ENCODE measurements around the gene TOLLIP.

Gene TOLLIP

GRCh38 chr11:1340111-1340510 lies 30.7 kb upstream of the TOLLIP start (continued):
- TF ChIP-seq ZNF362 (tag by site-specific recombination; IDR thresholded peaks at IDR 0.05) (no peak), BCL6B (tag by site-specific recombination; IDR thresholded peaks at IDR 0.05) (no peak), REST (tag by site-specific recombination; IDR thresholded peaks at IDR 0.05) (no peak), ZNF585B (tag by site-specific recombination; IDR thresholded peaks at IDR 0.05) (no peak), YY1 (tag by site-specific recombination; IDR thresholded peaks at IDR 0.05) (no peak), ZNF2 (tag by site-specific recombination; IDR thresholded peaks at IDR 0.05) (no peak)

- ChIA-PET CTCF (no interaction called here), POLR2A (no interaction called here)
- H3K4me3 ChIP-seq (ENCODE audit: low read depth, low read length): no peak overlapping the region
- H3K4me1 ChIP-seq (ENCODE audit: control insufficient read depth, insufficient read depth, low read length): no peaks in the 10 kb centered on the region
- H3K27ac ChIP-seq (ENCODE audit: extremely low read depth, low read depth, low read length): no peak overlapping the region
- H3K36me3 ChIP-seq (ENCODE audit: control insufficient read depth in 2 of 2, insufficient read depth in 1 of 2, low read length in 2 of 2): no peaks in the 10 kb centered on the region
- no peaks in the 10 kb centered on the region for H3K9me3 ChIP-seq (ENCODE audit: control insufficient read depth, insufficient read depth, low read depth, low read length)
- TF ChIP-seq SP7 (tag by site-specific recombination; IDR thresholded peaks at IDR 0.05) (no peak), KLF7 (tag by site-specific recombination; IDR thresholded peaks at IDR 0.05; ENCODE audit: borderline replicate concordance) (no peak), PRDM1 (tag by site-specific recombination; IDR thresholded peaks at IDR 0.05) (peak; percentile 74), MYNN (tag by site-specific recombination; IDR thresholded peaks at IDR 0.05; ENCODE audit: borderline replicate concordance) (no peak), ZNF362 (tag by site-specific recombination; IDR thresholded peaks at IDR 0.05) (no peak)
These were observed 29.7 kb upstream of the TOLLIP start for GRCh38 chr11:1339066-1339675.

- Histone ChIP-seq H3K4me1 (ENCODE audit: control insufficient read depth, insufficient read depth, low read length) (no peaks in the 10 kb centered on the region), H3K9me3 (ENCODE audit: control insufficient read depth, insufficient read depth, low read depth, low read length) (no peaks in the 10 kb centered on the region), H3K27ac (ENCODE audit: extremely low read depth, low read depth, low read length) (no peak overlapping the region), H3K36me3 (ENCODE audit: control insufficient read depth in 2 of 2, insufficient read depth in 1 of 2, low read length in 2 of 2) (no peaks in the 10 kb centered on the region), H3K4me3 (ENCODE audit: low read depth, low read length) (no peak overlapping the region)
- ChIA-PET POLR2A (no interaction called here), CTCF (no interaction called here)
- TF ChIP-seq ZNF24 (tag by site-specific recombination; IDR thresholded peaks at IDR 0.05) (no peak), ZNF449 (tag by site-specific recombination; IDR thresholded peaks at IDR 0.05) (no peak), ZNF423 (tag by site-specific recombination; IDR thresholded peaks at IDR 0.05) (no peak), ZNF658 (tag by site-specific recombination; IDR thresholded peaks at IDR 0.05) (no peak), ZNF624 (tag by site-specific recombination; IDR thresholded peaks at IDR 0.05) (no peak), ZNF48 (tag by site-specific recombination; IDR thresholded peaks at IDR 0.05) (no peak), BCL6B (tag by site-specific recombination; IDR thresholded peaks at IDR 0.05) (no peak), MEIS1 (CRISPR knock-in tag; IDR thresholded peaks at IDR 0.05; ENCODE audit: borderline replicate concordance) (no peak), ZSCAN23 (tag by site-specific recombination; IDR thresholded peaks at IDR 0.05) (no peak), ZNF629 (tag by site-specific recombination; IDR thresholded peaks at IDR 0.05) (no peak), ZNF623 (tag by site-specific recombination; IDR thresholded peaks at IDR 0.05) (no peak), ZNF596 (tag by site-specific recombination; IDR thresholded peaks at IDR 0.05) (no peak), SP3 (tag by site-specific recombination; IDR thresholded peaks at IDR 0.05) (no peak)
These were observed 29.0 kb upstream of the TOLLIP start for GRCh38 chr11:1338201-1339065.

All from HEK293 (cell line).